ENCODE data around the gene PSMC5.
A peak's percentile ranks its signal among the peaks of the same experiment; 100 is the strongest.

The PSMC5 gene

DNA sequence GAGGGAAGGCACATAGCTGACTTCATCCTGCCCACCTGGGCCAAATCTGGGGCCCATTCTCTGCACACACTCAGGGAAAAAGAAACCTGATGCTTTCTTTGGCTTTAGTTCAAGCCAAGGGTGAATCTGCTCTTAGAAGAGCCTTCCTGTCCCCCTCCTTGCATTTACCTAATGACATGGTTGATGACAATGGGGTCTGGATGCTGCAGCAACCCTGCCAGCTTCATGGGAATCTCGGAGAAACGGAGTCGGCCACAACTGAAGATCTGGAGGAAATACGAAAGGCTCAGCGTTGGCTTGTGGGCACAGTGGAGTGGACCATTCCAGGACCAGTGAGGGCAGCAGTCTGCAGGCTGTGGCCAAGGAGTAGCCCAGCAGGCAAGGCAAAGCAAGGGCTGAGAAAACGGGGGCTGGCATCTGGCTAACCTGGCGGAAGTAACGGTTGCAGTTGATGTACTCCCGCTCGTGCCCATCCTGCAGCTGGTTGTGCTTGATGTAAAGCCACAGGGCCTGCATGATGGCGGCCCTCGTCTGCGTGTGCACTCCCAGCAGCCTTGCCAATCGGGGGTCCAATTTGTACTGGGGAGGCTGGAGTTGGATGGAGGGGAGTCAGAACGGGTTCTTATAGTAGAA lies 6.6 kb downstream of the PSMC5 start:
- TF ChIP-seq TAF1 (IDR thresholded peaks at IDR 0.05; ENCODE audit: low read depth) (no peak), RAD21 (IDR thresholded peaks at IDR 0.05; ENCODE audit: low read depth) (no peak), YY1 (IDR thresholded peaks at IDR 0.05; ENCODE audit: low read depth) (no peak)
- TF ChIP-seq, protein P1, sequence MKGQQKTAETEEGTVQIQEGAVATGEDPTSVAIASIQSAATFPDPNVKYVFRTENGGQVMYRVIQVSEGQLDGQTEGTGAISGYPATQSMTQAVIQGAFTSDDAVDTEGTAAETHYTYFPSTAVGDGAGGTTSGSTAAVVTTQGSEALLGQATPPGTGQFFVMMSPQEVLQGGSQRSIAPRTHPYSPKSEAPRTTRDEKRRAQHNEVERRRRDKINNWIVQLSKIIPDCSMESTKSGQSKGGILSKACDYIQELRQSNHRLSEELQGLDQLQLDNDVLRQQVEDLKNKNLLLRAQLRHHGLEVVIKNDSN (IDR thresholded peaks at IDR 0.05) = no peak
- TF ChIP-seq, protein P2, sequence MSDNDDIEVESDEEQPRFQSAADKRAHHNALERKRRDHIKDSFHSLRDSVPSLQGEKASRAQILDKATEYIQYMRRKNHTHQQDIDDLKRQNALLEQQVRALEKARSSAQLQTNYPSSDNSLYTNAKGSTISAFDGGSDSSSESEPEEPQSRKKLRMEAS (IDR thresholded peaks at IDR 0.05) = no peak

DNA sequence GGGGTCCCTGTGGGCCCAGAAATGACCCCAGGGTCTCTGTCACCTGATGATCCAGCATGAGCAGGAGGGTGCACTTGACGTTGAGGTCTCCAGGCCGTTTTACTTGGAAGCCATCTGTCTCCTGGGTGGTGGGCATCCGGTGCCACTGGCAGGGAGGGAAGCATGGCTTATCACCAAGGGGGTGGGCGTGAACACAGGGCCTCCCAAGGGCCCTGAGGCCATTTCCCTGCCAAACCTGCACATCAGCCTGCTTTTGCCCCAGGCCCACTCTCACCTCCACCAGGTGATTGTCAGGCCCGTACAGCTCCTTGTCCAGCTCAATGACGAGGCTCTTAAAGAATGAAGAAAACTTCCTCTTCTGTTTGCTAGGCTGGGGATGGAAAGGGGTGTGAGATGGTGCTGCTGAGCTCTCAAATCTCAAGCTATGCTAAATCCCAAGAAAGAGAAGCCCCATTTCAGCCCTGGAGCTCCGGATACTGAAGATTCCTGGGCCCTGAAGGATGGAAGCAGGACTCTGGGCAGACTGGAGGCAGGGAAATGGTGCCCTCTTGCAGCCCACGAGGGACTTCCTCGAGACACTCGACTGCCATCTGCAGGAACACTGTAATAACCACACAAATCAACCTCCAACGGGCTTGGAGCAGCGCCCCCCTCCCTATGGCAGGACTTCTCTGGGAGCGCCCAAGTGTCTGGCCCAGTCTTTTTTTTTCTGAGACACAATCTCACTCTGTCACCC lies 7.4 kb downstream of the PSMC5 start:
- TF ChIP-seq EGR1 (IDR thresholded peaks at IDR 0.05) = no peak
- no peak for TF ChIP-seq ZBTB7A (IDR thresholded peaks at IDR 0.05; ENCODE audit: low read depth)
- no peak for TF ChIP-seq TCF12 (IDR thresholded peaks at IDR 0.05; ENCODE audit: low read depth)
- TF ChIP-seq, protein P2 (IDR thresholded peaks at IDR 0.05) = peak; percentile 39; the same call in 1 of the 2 replicates
- TF ChIP-seq EP300 (IDR thresholded peaks at IDR 0.05; ENCODE audit: borderline replicate concordance) = no peak
- TF ChIP-seq CREB1 (IDR thresholded peaks at IDR 0.05; ENCODE audit: low read depth) = no peak
- no peak for TF ChIP-seq YY1 (IDR thresholded peaks at IDR 0.05; ENCODE audit: low read depth)
- TF ChIP-seq RAD21 (IDR thresholded peaks at IDR 0.05; ENCODE audit: low read depth) = peak; percentile 49
- TF ChIP-seq, protein P1 (IDR thresholded peaks at IDR 0.05) = no peak
- no peak for TF ChIP-seq TEAD4 (IDR thresholded peaks at IDR 0.05)

DNA sequence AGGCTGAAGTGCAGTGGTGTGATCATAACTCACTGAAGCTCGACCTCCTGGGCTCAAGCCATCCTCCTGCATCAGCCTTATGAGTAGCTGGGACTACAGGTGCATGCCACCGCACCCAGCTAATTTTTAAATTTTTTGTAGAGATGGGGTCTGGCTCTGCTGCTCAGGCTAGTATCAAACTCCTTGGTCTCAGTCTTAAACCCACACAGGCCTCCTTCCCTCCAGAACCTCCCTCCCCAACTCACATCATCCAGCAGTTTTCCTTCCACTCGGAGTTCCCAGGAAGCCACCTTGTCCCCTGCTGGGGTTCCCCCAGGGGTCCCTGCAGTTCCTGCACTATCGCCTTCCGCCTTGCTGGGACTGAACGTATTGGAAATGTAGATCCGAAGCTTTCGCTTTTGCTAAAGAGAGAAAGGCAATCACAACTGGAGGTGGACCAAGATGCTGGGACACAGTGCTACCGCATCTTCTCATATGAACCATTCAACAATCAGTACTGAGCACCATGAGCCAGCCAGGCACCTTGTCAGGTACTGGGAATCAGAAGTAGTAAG lies 8.0 kb downstream of the PSMC5 start:
- no peak for TF ChIP-seq RAD21 (IDR thresholded peaks at IDR 0.05; ENCODE audit: low read depth)
- no peak for TF ChIP-seq EP300 (IDR thresholded peaks at IDR 0.05; ENCODE audit: borderline replicate concordance)
- TF ChIP-seq NFIC (IDR thresholded peaks at IDR 0.05) = no peak
- no peak for TF ChIP-seq TCF12 (IDR thresholded peaks at IDR 0.05; ENCODE audit: low read depth)
- TF ChIP-seq CREB1 (IDR thresholded peaks at IDR 0.05; ENCODE audit: low read depth) = no peak
- no peak for TF ChIP-seq TAF1 (IDR thresholded peaks at IDR 0.05; ENCODE audit: low read depth)
- no peak for TF ChIP-seq TEAD4 (IDR thresholded peaks at IDR 0.05)
- TF ChIP-seq YY1 (IDR thresholded peaks at IDR 0.05; ENCODE audit: low read depth) = no peak
- TF ChIP-seq CEBPB (IDR thresholded peaks at IDR 0.05) = no peak
- no peak for TF ChIP-seq EGR1 (IDR thresholded peaks at IDR 0.05)
- TF ChIP-seq, protein P1 (IDR thresholded peaks at IDR 0.05) = no peak
- TF ChIP-seq ZBTB7A (IDR thresholded peaks at IDR 0.05; ENCODE audit: low read depth) = no peak
- TF ChIP-seq, protein P2 (IDR thresholded peaks at IDR 0.05) = no peak
- TF ChIP-seq, protein P3, sequence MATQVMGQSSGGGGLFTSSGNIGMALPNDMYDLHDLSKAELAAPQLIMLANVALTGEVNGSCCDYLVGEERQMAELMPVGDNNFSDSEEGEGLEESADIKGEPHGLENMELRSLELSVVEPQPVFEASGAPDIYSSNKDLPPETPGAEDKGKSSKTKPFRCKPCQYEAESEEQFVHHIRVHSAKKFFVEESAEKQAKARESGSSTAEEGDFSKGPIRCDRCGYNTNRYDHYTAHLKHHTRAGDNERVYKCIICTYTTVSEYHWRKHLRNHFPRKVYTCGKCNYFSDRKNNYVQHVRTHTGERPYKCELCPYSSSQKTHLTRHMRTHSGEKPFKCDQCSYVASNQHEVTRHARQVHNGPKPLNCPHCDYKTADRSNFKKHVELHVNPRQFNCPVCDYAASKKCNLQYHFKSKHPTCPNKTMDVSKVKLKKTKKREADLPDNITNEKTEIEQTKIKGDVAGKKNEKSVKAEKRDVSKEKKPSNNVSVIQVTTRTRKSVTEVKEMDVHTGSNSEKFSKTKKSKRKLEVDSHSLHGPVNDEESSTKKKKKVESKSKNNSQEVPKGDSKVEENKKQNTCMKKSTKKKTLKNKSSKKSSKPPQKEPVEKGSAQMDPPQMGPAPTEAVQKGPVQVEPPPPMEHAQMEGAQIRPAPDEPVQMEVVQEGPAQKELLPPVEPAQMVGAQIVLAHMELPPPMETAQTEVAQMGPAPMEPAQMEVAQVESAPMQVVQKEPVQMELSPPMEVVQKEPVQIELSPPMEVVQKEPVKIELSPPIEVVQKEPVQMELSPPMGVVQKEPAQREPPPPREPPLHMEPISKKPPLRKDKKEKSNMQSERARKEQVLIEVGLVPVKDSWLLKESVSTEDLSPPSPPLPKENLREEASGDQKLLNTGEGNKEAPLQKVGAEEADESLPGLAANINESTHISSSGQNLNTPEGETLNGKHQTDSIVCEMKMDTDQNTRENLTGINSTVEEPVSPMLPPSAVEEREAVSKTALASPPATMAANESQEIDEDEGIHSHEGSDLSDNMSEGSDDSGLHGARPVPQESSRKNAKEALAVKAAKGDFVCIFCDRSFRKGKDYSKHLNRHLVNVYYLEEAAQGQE (IDR thresholded peaks at IDR 0.05; ENCODE audit: low read depth) = no peak
- no peak for TF ChIP-seq FOXM1 (IDR thresholded peaks at IDR 0.05; ENCODE audit: borderline replicate concordance, low read depth)

DNA sequence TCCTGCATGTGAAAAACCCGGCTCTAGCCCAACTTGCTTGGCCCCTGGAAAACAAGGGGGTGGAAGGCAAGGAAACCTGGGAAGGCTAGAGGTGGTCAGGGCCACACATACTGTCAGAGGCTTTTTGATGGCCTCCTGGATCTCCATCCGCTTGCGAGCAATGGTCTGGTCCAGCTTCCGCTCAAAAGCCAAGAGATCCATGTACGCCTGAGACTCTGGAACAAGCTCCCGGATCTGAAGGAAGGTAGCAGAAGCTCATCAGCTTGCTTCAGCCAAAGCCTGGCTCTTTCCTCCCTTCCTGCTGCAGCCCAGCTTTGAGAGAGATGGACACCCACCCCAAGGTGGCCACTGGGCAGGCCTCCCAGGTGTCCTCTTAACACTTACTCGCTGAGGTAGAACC lies 9.6 kb downstream of the PSMC5 start:
- TF ChIP-seq EP300 (IDR thresholded peaks at IDR 0.05; ENCODE audit: borderline replicate concordance) = no peak

DNA sequence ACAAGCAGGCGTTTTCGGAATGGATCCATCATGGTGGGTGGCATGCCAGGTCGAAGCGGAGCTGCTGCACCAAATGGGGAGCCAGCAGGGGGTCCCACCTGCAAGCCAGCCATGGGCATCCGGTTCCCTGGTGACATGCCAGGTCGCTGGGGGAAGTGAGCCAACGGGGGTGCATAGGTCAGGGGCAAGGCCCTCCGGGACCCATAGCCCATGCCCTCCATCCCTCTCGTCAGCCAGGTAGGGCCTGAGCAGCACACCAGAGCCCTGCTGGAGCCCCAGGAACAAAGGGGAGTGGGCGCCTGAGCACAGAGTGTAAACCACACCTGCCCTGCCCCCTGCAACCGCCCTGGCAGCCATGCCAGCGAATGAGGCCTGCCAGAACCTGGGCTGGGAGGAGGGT lies 10.2 kb downstream of the PSMC5 start:
- no peak for TF ChIP-seq ZBTB7A (IDR thresholded peaks at IDR 0.05; ENCODE audit: low read depth)
- no peak for TF ChIP-seq YY1 (IDR thresholded peaks at IDR 0.05; ENCODE audit: low read depth)
- TF ChIP-seq CEBPB (IDR thresholded peaks at IDR 0.05) = no peak

DNA sequence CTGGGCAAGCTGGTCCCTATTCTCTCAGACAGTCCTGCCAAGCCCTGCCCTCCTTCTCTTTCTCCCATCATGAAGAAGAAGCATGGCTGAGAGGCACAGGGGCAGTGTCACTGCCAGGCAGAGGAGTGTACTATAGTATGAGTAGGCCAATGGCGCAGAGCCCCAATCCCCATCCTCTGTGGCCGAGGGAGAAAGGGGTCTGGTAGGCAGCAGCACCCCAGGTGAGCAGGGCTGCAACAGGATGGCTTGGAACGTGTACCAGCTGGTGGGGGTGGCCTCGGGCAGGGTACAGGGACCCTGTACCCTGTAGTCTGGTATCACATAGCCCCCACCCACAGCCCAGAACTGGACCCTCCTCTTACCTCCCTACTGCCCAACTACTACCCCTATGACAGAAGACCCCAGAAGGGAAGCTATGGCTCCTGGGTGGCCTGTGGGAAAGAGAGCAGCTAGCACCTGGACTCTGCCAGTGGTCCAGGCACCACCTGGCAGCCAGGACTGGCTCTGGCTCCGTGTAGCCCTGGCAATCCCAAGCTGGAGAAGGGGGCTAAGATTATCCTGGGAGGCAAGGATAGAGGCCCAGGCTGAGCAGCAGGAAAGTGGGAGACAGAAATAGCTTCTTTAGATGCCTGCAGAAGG lies 10.8 kb downstream of the PSMC5 start:
- TF ChIP-seq TCF12 (IDR thresholded peaks at IDR 0.05; ENCODE audit: low read depth) (no peak), NFIC (IDR thresholded peaks at IDR 0.05) (no peak), YY1 (IDR thresholded peaks at IDR 0.05; ENCODE audit: low read depth) (no peak), EP300 (IDR thresholded peaks at IDR 0.05; ENCODE audit: borderline replicate concordance) (no peak), ZBTB7A (IDR thresholded peaks at IDR 0.05; ENCODE audit: low read depth) (no peak), TAF1 (IDR thresholded peaks at IDR 0.05; ENCODE audit: low read depth) (no peak), EGR1 (IDR thresholded peaks at IDR 0.05) (no peak), FOXM1 (IDR thresholded peaks at IDR 0.05; ENCODE audit: borderline replicate concordance, low read depth) (no peak), RAD21 (IDR thresholded peaks at IDR 0.05; ENCODE audit: low read depth) (no peak), CEBPB (IDR thresholded peaks at IDR 0.05) (no peak), TEAD4 (IDR thresholded peaks at IDR 0.05) (no peak), CREB1 (IDR thresholded peaks at IDR 0.05; ENCODE audit: low read depth) (no peak)
- TF ChIP-seq, protein P2 (IDR thresholded peaks at IDR 0.05) = no peak
- TF ChIP-seq, protein P1 (IDR thresholded peaks at IDR 0.05) = no peak
- TF ChIP-seq, protein P3 (IDR thresholded peaks at IDR 0.05; ENCODE audit: low read depth) = no peak
